SK-N-DZ (cell line): Measurements from ENCODE around the gene MCM3. TPM values are rescaled to one million over a fixed set of nuclear protein-coding genes. Genes with fewer than 3 reads are reported as not detected.
A peak's percentile ranks its signal among the peaks of the same experiment; 100 is the strongest.

Source experiments
- DNase-seq: peaks from one replicate; pipeline ENCODE4 v3.0.0-alpha.2; 2015; ENCODE audit warnings: low spot score
- polyA plus RNA-seq, 2 experiments: library from polyadenylated mRNA; depleted of rRNA; stranded (reverse); fragments of >200 nt; gene quantifications; 2 replicates each; pipeline ENCODE4 v1.2.3, GENCODE V29; 2014

The MCM3 gene
- polyA plus RNA-seq (2014; cell fraction: cytosol; rRNA removed): 370 and 414 TPM in 2 replicates
- polyA plus RNA-seq (2014; cell fraction: nucleus; rRNA removed): 408 TPM in 2 replicates

- peak; percentile 100 for DNase-seq
Measured at GRCh38 chr6:52284460-52285176, at the start of gene MCM3. TSS of gene MCM3 (minus strand) at chr6:52284742. CDS start at chr6:52284674, 68 bp downstream.

- no peak for DNase-seq
Measured at GRCh38 chr6:52333840-52334200, 49.3 kb upstream of the MCM3 start.

GRCh38 chr6:52331793-52332457 lies 47.4 kb upstream of the MCM3 start:
- no peak for DNase-seq

DNA sequence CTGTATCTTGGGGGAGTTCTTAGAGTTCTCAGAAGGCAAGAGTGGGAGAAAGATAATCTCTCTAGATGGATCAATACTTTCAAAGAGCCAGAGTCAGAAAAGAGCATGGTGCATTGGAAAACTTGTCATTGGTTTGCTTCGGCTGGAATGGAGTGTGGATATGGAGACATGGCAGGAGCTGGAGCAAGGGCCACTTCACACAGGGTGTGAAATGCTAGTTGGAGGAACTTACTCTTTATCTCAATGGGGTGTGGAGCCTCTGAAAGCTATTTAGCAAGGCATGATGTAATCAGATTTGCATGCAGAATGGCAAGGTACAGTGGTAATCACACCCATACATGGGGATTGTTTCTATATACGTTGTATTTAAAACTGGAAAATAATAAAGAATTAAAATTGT lies 45.9 kb upstream of the MCM3 start:
- no peak for DNase-seq

DNA sequence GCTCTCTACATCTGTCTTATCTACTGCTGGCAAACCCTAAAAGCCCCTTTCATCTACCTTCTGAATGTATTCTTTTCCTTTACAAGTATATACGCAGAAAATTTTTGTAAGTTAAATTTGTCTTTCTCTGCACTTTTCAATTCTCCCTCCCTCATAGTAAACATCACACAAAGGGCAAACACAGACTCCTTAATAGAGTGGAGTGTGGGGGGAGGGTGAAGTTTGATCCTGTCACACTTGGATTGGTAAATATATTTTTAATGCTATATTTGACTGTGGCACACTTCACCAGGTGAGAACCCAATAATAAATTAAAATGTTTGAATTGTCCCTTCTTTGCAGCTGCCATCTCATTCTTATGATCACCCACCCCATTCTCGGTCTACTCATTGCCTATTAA lies 44.2 kb upstream of the MCM3 start:
- DNase-seq: no peak

DNA sequence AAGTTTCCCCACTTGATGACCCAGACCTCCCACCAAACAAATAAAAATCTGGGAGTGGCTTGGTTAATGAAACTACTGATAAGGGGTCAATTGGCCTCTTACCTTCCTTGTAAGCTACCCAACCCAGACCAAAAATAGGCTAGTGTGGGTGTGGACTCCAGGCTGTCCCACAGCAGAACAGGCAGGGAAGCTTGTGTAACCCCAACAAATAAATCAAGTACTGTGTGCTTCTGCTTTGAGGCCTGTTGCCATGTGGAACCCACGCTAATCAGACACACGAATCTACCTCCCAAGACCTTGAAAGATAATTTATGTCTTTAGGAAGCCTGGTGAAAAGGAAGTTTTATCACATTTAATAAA lies 43.7 kb upstream of the MCM3 start:
- DNase-seq: no peak

DNA sequence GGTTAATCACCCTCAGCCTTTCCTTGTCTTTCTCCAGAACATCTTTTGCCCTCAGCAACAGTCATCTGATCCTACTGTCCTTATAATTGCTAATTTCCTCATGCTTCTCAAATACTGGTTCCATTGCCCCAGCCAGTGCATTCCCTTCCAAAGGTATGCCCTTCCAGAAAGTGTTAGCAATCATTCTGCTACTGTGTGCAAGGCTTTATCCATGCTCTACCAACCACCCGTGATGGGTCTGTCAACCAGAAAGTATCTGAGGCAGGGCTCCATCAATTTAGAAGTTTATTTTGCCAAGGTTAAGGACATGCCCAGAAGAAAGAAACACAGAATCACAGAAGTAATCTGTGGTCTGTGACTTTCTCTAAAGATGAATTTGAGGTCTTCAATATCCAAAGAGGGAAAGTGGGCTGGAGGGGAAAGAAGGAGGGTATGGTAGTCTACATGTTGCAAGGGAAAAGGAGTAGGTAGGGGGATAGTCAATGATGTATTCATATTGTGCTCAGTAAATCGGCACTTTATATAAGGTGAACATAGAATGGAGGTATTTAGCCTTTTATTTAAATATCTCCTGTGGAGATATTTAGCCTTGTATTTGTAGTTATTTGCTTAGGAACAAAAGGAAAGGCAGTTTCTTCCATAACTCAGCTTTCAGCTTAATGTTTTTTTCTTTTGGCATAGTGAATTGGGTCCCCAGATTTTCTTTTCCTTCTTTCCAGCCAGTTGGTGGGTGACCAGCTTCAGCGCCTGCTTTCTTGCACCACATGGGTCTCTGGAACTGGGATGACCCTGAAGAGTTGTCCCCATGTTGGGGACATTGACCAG lies 42.2 kb upstream of the MCM3 start:
- DNase-seq: no peak

- no peak for DNase-seq
Measured at GRCh38 chr6:52325695-52326471, 41.3 kb upstream of the MCM3 start.

DNA sequence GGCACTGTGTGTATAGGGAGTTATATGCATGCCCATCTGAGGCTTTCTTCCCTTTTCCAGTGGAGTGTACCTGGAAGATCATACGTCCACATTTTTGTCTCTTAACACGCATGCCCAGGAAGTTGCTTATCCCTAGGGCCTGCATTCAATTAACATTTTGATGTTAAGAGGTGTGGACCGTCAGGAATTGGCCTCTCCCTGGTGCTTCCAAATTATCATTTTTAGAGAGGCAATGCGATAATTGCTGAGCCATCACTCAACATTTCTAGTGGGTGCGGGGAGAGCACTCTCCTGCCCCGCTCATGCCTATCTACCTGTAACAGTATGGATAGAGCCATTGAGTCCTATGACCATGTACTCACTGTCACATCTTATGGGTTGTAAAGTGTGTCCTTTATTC lies 39.6 kb upstream of the MCM3 start:
- no peak for DNase-seq

DNA sequence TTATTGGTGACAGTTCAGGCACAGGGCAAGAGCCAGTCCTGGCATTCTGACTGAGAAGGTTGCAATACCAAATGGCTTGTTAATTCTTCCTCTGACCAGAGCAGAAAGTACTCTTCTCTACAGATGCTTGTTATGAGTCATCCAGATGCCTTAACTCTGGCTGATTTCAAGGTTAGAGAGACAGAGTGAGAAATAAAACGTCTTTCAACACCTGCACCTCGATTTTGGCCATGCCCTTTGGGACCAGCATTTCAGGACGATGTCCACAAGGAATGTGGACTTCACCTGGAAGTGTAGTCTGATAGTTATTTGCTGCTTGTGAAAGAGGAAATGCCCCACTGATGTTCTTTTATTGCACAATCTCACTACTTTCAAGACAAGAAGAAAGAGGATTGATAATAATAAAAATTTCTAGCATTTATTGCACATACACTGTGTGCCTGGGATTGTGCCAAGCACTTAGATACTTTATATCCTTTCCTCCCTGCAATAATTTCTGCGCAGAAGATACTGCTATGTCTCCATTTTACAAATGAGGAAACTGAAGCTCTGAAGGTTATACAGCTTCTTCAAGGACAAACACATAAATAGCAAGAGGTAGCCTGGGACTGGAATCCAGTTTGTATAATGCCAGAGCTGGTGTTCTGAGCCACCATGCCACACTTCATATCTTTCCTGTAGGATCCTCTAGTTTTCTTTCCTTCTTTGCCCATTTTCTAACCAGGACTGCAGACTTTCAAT lies 33.5 kb upstream of the MCM3 start:
- DNase-seq: no peak

DNA sequence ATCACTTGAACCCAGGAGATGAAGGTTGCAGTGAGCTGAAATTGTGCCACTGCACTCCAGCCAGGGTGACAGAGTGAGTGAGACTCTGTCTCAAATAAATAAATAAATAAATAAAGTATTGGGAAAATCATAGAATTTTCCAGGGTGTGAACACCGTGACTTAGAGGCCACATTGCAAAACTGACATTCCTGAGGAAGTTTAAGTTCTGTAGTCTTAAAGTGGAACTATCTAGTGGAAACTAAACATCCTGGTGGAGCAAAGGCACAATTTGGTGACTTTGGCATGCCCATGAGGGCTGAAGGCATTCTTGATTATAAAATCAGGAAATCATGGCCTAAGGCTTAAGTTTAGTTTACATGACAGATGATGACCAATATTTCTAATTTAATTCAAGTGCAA lies 32.7 kb upstream of the MCM3 start:
- no peak for DNase-seq

- no peak for DNase-seq
Measured at GRCh38 chr6:52314752-52315151, 30.2 kb upstream of the MCM3 start.

- DNase-seq: peak; percentile 81
Measured at GRCh38 chr6:52312461-52312860, 27.9 kb upstream of the MCM3 start.

DNA sequence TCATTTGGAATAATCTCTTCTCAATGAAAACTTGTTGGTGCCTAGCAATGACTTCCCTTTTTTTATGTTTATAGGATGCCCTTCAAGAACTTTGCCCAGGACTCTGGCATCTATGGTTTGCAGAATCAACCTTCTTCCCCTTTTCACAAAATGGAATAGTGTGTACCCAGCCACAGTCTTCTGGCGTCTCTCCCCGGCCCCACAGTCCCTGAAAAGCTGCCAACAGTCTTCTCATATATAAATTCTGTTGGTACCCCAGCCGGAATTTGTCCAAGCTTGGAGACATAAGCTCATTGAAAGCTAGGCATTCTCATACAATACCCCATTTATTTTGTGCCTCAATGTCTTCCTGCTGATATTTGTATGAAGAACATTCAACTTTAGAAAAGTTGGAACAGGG lies 26.4 kb upstream of the MCM3 start:
- no peak for DNase-seq

DNA sequence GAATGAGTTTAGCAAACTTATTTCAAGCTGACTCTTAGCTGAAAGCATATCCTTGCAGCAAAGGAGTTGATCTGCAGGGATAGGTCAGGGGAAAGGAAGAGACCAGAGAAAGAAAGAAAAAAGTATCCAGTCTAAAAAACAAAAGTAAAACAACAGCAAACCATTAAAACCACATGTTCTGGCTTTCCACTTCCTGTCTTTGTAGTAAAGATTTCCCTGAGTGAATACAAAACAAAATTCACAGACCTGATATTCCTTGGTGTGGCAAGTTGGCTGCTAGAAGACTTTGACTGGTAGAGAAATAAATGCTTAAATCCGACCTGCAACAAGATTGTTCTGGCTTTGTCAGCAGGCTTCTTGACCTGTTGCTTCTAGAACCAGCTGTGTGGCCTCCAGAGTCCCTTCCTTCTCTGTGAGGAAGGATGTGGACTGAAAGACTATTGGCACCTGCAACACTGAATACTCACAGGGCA lies 23.4 kb upstream of the MCM3 start:
- no peak for DNase-seq

DNA sequence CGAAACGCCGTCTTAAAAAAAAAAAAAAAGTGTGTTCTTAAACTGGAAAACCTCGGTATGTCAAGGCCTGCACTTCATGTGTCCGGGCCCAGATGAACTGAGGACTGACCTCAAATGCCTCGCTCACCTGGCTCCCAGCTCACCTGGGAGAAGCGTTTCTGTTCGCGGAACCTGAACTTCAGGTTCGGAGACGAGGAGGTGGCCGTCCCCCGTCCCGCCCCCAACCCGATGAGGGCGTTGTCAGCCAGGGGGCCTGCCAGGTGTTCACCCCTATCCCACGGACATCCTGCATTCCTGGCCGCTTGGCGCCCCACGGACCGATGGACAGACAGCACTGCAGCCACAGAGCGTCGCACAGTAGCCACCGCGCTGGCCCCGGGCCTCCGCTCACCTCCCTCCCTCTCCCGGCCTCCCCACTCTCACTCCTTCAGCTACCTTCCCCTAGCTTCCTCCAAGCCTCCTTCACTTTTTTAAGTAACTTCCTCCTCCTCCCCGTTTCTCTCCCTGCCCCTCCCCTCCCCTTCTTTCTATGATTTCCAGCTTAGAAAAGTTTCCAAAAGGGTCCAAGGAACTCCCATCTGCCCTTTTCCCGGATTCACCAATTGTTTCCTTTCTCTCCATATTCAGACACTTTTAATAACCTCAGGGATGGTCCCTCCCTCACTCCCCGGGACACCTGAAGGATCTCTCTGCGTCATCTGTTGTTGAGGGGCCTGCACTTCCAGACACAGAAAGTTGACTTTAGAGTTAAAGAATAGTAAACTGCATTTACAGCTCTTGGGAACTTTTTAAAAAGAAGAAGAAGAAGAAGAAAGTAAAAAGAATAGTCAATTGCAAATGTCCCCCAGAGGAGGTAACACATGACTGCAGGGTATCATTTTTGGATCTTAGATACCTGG lies 22.7 kb upstream of the MCM3 start:
- no peak for DNase-seq

GRCh38 chr6:52305948-52306767 lies 21.6 kb upstream of the MCM3 start:
- DNase-seq: no peak

DNA sequence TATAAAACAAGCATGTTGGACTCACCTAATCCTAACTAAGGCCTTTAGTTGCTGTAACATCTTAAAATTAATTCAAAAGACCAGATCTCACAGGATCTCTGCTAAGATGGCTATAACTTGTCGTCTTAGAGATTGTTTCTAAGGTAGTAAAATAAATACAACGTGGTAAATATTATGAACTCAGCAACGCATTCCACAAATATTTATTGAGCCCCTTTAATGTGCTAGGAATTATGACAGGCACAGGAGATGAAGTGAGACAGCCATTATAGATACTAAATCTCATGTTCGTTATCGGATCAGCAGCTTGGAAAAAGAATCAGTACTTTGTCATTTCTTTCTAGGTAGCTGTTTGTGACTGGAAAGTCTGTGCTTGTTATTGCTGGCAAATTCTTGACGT lies 20.9 kb upstream of the MCM3 start:
- DNase-seq: no peak

- no peak for DNase-seq
Measured at GRCh38 chr6:52304983-52305390, 20.4 kb upstream of the MCM3 start.
